Measurements from ENCODE around the gene NCAPG2. TPM values are rescaled to one million over a fixed set of nuclear protein-coding genes. Genes with fewer than 3 reads are reported as not detected.

Gene NCAPG2
- total RNA-seq = 4.2 and 8.1 TPM in 2 replicates

DNA sequence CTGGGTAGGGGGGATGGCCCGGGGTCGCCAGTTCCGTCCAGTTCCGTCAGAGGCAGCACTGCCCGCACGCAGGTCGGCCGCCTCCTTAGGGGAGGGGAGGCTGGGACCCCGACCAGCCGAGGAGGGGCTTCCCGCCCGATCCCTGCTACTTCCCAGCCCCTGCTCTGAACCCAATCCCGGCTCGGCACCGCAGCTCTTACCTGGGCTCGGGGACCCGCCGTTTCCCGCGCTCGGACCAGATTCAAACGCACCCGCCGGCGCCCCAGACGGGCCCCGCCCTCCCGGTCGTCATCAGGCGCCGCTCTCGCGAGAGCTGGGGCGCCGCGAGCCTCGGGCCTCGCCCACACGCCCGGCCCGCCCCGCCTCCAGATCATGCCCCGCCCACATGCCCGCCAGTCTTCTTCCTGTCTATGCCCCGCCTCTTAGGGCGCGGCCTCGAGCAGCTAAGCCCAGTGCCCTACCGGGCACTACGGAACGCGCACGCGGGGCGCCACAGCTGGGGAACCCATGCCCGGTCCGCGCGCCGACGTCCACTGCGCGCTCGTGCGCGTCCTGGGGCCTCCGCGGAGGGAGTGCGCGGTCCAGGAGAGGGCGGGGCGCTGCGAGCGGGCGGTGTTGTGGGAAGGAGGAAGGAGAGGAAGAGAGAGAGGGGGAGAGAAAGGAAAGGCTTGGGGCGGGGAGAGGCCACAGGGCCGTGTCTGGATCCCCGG lies at the start of gene NCAPG2:
Gene NCAPG2 (minus strand): TSS at position 281 of the 710 bp plus-strand sequence. CDS start 2,905 bp downstream, outside the sequence.

GRCh38 chr7:158587162-158588084 lies 117.2 kb downstream of the NCAPG2 start, which contains the start of gene PTPRN2:
TSS of gene PTPRN2 (minus strand) at chr7:158587823.

Other genes with a start within 250 kb of the NCAPG2 start
- gene PTPRN2, start 117.0 kb downstream of the NCAPG2 start, total RNA-seq = 3.9 and 4.5 TPM in 2 replicates
- 53.6 and 57.8 TPM in 2 replicates for gene ESYT2, start 124.7 kb upstream of the NCAPG2 start, total RNA-seq
- gene DYNC2I1, start 151.8 kb upstream of the NCAPG2 start, total RNA-seq = 5.7 and 7.2 TPM in 2 replicates